Measurements from ENCODE around the gene EVA1C. TPM values are rescaled to one million over a fixed set of nuclear protein-coding genes. Genes with fewer than 3 reads are reported as not detected.

Gene EVA1C, protein sequence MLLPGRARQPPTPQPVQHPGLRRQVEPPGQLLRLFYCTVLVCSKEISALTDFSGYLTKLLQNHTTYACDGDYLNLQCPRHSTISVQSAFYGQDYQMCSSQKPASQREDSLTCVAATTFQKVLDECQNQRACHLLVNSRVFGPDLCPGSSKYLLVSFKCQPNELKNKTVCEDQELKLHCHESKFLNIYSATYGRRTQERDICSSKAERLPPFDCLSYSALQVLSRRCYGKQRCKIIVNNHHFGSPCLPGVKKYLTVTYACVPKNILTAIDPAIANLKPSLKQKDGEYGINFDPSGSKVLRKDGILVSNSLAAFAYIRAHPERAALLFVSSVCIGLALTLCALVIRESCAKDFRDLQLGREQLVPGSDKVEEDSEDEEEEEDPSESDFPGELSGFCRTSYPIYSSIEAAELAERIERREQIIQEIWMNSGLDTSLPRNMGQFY
- 36.8 to 45.4 TPM (median 40.4 TPM) in 5 replicates for total RNA-seq (2022; extraction: Qiagen RNA extraction; ENCODE audit: low read depth)

DNA sequence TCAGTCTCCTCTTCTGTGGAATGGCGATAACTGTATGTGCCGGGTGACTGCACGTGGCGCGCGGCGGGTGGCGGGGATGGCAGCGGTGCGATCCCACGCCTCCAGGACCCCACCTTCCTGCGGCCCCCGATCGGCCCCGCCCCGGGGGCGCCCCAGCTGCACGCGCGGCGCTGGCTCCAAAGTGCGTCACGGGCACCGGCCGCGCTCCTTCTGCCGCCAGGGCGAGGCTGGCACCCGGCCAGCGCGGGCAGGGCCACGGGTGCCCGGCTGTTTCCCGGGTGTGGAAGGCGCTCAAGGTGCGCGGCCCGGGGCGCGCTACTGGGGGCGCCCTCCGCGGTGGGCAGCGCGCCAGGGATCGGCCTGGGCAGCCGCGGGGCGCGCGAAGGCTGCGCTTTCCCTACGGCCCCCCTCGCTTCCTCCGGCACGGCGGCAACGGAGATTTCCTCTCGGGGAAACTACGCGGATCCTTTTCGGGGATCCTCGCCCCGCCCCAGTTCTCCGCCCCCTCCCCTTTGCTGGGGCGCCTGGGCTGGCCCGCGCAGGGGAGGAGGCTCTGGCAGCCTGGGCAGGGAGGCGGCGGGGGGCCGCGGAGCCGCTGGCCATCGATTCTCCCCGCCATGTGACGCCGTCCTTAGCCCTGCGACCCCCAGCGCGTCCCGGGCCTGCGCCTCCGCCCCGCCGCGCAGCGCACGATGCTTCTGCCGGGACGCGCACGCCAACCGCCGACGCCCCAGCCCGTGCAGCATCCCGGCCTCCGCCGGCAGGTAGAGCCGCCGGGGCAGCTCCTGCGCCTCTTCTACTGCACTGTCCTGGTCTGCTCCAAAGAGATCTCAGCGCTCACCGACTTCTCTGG lies at the start of gene EVA1C:
Gene EVA1C (plus strand): TSS at position 545 of the 853 bp plus-strand sequence. CDS start 148 bp downstream, at position 693.

DNA sequence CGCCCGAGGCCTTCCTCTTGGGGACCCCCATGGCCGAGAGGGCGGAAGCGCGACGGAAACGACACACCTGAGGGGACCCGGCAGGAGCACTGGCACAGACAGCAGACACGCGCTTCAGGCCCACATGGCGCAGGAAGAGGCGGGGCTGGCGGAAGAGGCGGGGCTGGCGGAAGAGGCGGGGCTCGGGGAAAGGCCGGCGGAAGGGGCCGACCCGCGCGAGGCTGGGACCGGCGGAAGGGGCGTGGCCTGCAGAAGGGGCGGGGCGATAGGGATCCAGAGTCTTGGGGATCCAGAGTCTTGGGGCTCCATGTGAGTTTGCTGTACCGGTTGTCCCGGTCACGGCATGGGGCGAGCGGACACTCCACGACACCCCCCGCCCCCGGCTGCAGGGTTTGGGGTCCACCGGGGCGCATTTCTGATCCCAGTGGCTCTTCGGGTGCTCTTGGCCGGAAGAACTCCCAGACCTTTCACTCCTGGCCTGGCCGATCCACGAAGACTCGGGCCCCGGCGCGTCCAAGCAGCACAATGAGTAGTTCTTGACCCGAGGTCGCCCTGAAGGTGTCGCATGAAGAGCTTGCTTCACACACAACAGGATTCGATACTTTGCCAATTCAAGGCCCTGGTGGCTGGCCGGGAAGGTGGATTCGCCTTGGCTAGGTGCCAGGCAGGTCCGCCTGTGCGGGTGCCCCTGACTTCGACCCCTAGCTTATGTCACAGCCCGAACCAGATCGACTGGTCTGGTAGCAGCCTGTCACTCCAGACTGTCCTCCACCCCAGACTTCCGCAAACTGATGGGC lies 19.4 kb upstream of the EVA1C start, which contains the start of gene URB1:
Gene URB1 (minus strand): TSS at position 133 of the 797 bp plus-strand sequence. CDS start 102 bp downstream, at position 31.

Other genes starting within 250 kb of the EVA1C start
- gene MIS18A, start 133.7 kb upstream of the EVA1C start, total RNA-seq (2022; extraction: Qiagen RNA extraction; ENCODE audit: low read depth) = 14.2 to 18.1 TPM (median 16.8 TPM) in 5 replicates
- gene MRAP, start 113.9 kb upstream of the EVA1C start, total RNA-seq (2022; extraction: Qiagen RNA extraction; ENCODE audit: low read depth) = not detected in 5 replicates
- gene URB1, start 19.7 kb upstream of the EVA1C start, total RNA-seq (2022; extraction: Qiagen RNA extraction; ENCODE audit: low read depth) = 12.0 to 14.3 TPM (median 14.3 TPM) in 5 replicates
- gene TCP10L, start 172.8 kb downstream of the EVA1C start, total RNA-seq (2022; extraction: Qiagen RNA extraction; ENCODE audit: low read depth) = 0.40 to 1.2 TPM (median 0.59 TPM) in 5 replicates
- gene CFAP298, start 199.7 kb downstream of the EVA1C start, total RNA-seq (2022; extraction: Qiagen RNA extraction; ENCODE audit: low read depth) = 23.7 to 35.1 TPM (median 32.6 TPM) in 5 replicates

Measured in A549 treated with DMSO at 1 μM for 4 hours (cell line).